ENCODE measurements around the gene CSNK2B. TPM values are rescaled to one million over a fixed set of nuclear protein-coding genes. Genes with fewer than 3 reads are reported as not detected.

Gene CSNK2B
- polyA plus RNA-seq, 3 donors: 147 to 227 (median 195) TPM

GRCh38 chr6:31636698-31637596, 28.9 kb upstream of the CSNK2B start:
- no peak overlapping the region for H3K4me3 Mint-ChIP-seq
- H3K27ac Mint-ChIP-seq: peak overlapping the region in 5 of 7 donors; percentile 8 to 77 (median 59)
- Histone ChIP-seq H3K9ac (ENCODE audit: insufficient read depth, low read length, poor library complexity, severe bottlenecking) (no peak overlapping the region), H3K27ac (ENCODE audit: low read depth in 1 of 2, low read length in 2 of 2) (no peak overlapping the region), H3K4me3 (replicated peaks in 1 of 3; ENCODE audit: low read depth in 2 of 3, low read length in 3 of 3) (no peak overlapping the region), H3K27me3 (ENCODE audit: control insufficient read depth in 2 of 2, insufficient read depth in 2 of 2, low read length in 2 of 2) (no peaks in the 10 kb centered on the region), H4K20me1 (ENCODE audit: insufficient read depth, low read length) (peaks cover 94% of the 10 kb centered on the region), H2AFZ (ENCODE audit: insufficient read depth, low read depth, low read length, poor library complexity, severe bottlenecking) (no peak overlapping the region), H3K4me1 (ENCODE audit: control insufficient read depth in 1 of 2, insufficient read depth in 2 of 2, low read length in 2 of 2) (no peaks in the 10 kb centered on the region), H3K36me3 (replicated peaks in 1 of 2; ENCODE audit: control insufficient read depth in 1 of 2, insufficient read depth in 2 of 2, low read length in 2 of 2) (peaks cover 95 to 99% of the 10 kb centered on the region in 2 donors), H3K4me2 (replicated peaks; ENCODE audit: extremely low read depth, low read length, poor library complexity, severe bottlenecking) (no peak overlapping the region), H3K79me2 (ENCODE audit: insufficient read depth, low read length) (peaks cover 15% of the 10 kb centered on the region), H3K9me3 (replicated peaks in 1 of 2; ENCODE audit: control insufficient read depth in 1 of 2, insufficient read depth in 1 of 2, low read length in 2 of 2) (no peaks in the 10 kb centered on the region)
- intact Hi-C loops (cut with micrococcal nuclease): no loop called here
- no peak for TF ChIP-seq CTCF (IDR thresholded peaks at IDR 0.05)
- H3K9me3 Mint-ChIP-seq: no peaks in the 10 kb centered on the region
- DNase-seq: no peak
- H3K4me1 Mint-ChIP-seq: no peaks in the 10 kb centered on the region
- 91% methylated on average over 14 of the region's 27 CpGs for WGBS (ENCODE audit: insufficient coverage)
- no peaks in the 10 kb centered on the region for H3K27me3 Mint-ChIP-seq (ENCODE audit: low read depth in 3 of 3)
- H3K36me3 Mint-ChIP-seq: peaks cover 88 to 97% of the 10 kb centered on the region in 2 donors

- no peaks in the 10 kb centered on the region for H3K9me3 Mint-ChIP-seq
- WGBS (ENCODE audit: insufficient coverage): 80% methylated on average over 4 of the region's 9 CpGs
- no peak overlapping the region for H2AFZ ChIP-seq (ENCODE audit: insufficient read depth, low read depth, low read length, poor library complexity, severe bottlenecking)
- no peak for DNase-seq
- intact Hi-C loops (cut with micrococcal nuclease): no loop called here
- no peak overlapping the region for H3K4me2 ChIP-seq (replicated peaks; ENCODE audit: extremely low read depth, low read length, poor library complexity, severe bottlenecking)
- H3K36me3 Mint-ChIP-seq: peaks cover 85 to 97% of the 10 kb centered on the region in 2 donors
- H3K27me3 ChIP-seq (ENCODE audit: control insufficient read depth in 2 of 2, insufficient read depth in 2 of 2, low read length in 2 of 2): no peaks in the 10 kb centered on the region
- H3K4me1 ChIP-seq (ENCODE audit: control insufficient read depth in 1 of 2, insufficient read depth in 2 of 2, low read length in 2 of 2): no peaks in the 10 kb centered on the region
- peaks cover 89% of the 10 kb centered on the region for H4K20me1 ChIP-seq (ENCODE audit: insufficient read depth, low read length)
- no peaks in the 10 kb centered on the region for H3K4me1 Mint-ChIP-seq
- H3K4me3 Mint-ChIP-seq: no peak overlapping the region
- H3K27me3 Mint-ChIP-seq (ENCODE audit: low read depth in 3 of 3): no peaks in the 10 kb centered on the region
- no peak for TF ChIP-seq CTCF (IDR thresholded peaks at IDR 0.05)
- H3K36me3 ChIP-seq (replicated peaks in 1 of 2; ENCODE audit: control insufficient read depth in 1 of 2, insufficient read depth in 2 of 2, low read length in 2 of 2): peaks cover 94 to 99% of the 10 kb centered on the region in 2 donors
- H3K79me2 ChIP-seq (ENCODE audit: insufficient read depth, low read length): peaks cover 5% of the 10 kb centered on the region
- H3K9me3 ChIP-seq (replicated peaks in 1 of 2; ENCODE audit: control insufficient read depth in 1 of 2, insufficient read depth in 1 of 2, low read length in 2 of 2): no peaks in the 10 kb centered on the region
- H3K27ac Mint-ChIP-seq: peak overlapping the region in 1 of 7 donors; percentile 3
- H3K27ac ChIP-seq (ENCODE audit: low read depth in 1 of 2, low read length in 2 of 2): peak overlapping the region in 1 of 2 donors; percentile 7
- no peak overlapping the region for H3K4me3 ChIP-seq (replicated peaks in 1 of 3; ENCODE audit: low read depth in 2 of 3, low read length in 3 of 3)
- no peak overlapping the region for H3K9ac ChIP-seq (ENCODE audit: insufficient read depth, low read length, poor library complexity, severe bottlenecking)
Observed at GRCh38 chr6:31639043-31639442, 26.8 kb upstream of the CSNK2B start.
